Measurements from ENCODE around the gene CHCHD4. TPM values are rescaled to one million over a fixed set of nuclear protein-coding genes. Genes with fewer than 3 reads are reported as not detected.
A peak's percentile ranks its signal among the peaks of the same experiment; 100 is the strongest.
"Not testable (repeated sequence)": the region's sequence is repeated elsewhere in the genome, so short reads cannot be mapped to it uniquely, and the experiment has no call there.

Gene CHCHD4
- total and polyA plus RNA-seq, 2 of the 13 experiments (the other 11 are each of a cell fraction or from before 2014, with no cell fraction given): 15.8 to 24.1 TPM

DNA sequence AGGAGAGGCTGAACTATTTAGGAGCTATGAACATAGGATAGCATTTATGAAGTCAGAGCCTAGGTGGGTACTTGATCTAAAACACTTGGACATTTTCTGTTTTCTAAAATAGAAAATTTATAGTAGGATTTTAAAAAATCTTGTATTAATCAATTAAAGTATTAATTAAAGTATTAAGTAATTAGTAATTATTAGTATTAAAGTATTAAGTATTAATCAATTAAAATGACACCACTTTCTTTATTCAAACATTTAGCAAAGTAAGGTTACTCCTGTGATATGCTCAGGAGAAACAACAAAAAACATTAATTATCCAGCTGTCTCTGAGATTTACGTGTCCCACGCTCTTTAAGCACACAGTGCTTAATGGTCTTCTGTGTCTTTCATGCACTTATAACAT lies 32.2 kb downstream of the CHCHD4 start:
- POLR2A ChIA-PET: interaction anchor here (1.0 to 1.7 kb wide), 2 partner anchors 26 to 32 kb away, joined by 5 to 8 read pairs; partner anchors contain the start of genes CHCHD4 and TMEM43
- no TSS peak for BruUV-seq (replicated peaks)
- FAIRE-seq (no peak), DNase-seq (ENCODE audit: low spot score) (no peak), ATAC-seq (no peak)
- H3K4me2 ChIP-seq (ENCODE audit: low read depth, low read length): peak overlapping the region; percentile 25
- TF ChIP-seq FLYWCH1 (CRISPR knock-in tag; IDR thresholded peaks at IDR 0.05) (no peak), MYNN (CRISPR knock-in tag; IDR thresholded peaks at IDR 0.05; ENCODE audit: low read depth) (no peak), SNAPC2 (CRISPR knock-in tag; IDR thresholded peaks at IDR 0.05) (no peak), ZNF160 (CRISPR knock-in tag; IDR thresholded peaks at IDR 0.05) (no peak), ZNF75D (CRISPR knock-in tag; IDR thresholded peaks at IDR 0.05; ENCODE audit: borderline replicate concordance) (no peak), ZNF343 (CRISPR knock-in tag; IDR thresholded peaks at IDR 0.05) (no peak), ARNT (IDR thresholded peaks at IDR 0.05) (no peak), KLF9 (CRISPR knock-in tag; IDR thresholded peaks at IDR 0.05; ENCODE audit: low read depth) (no peak), GATAD2A (CRISPR knock-in tag; IDR thresholded peaks at IDR 0.05) (no peak), FOXA1 (IDR thresholded peaks at IDR 0.05) (no peak), FOXA1 (CRISPR knock-in tag; IDR thresholded peaks at IDR 0.05) (no peak), ZNF740 (CRISPR knock-in tag; IDR thresholded peaks at IDR 0.05) (no peak), KDM6A (CRISPR knock-in tag; IDR thresholded peaks at IDR 0.05; ENCODE audit: low read depth) (no peak)
- TF ChIP-seq, protein P1, sequence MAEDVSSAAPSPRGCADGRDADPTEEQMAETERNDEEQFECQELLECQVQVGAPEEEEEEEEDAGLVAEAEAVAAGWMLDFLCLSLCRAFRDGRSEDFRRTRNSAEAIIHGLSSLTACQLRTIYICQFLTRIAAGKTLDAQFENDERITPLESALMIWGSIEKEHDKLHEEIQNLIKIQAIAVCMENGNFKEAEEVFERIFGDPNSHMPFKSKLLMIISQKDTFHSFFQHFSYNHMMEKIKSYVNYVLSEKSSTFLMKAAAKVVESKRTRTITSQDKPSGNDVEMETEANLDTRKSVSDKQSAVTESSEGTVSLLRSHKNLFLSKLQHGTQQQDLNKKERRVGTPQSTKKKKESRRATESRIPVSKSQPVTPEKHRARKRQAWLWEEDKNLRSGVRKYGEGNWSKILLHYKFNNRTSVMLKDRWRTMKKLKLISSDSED (CRISPR knock-in tag; IDR thresholded peaks at IDR 0.05): no peak
- TF ChIP-seq, protein P2, sequence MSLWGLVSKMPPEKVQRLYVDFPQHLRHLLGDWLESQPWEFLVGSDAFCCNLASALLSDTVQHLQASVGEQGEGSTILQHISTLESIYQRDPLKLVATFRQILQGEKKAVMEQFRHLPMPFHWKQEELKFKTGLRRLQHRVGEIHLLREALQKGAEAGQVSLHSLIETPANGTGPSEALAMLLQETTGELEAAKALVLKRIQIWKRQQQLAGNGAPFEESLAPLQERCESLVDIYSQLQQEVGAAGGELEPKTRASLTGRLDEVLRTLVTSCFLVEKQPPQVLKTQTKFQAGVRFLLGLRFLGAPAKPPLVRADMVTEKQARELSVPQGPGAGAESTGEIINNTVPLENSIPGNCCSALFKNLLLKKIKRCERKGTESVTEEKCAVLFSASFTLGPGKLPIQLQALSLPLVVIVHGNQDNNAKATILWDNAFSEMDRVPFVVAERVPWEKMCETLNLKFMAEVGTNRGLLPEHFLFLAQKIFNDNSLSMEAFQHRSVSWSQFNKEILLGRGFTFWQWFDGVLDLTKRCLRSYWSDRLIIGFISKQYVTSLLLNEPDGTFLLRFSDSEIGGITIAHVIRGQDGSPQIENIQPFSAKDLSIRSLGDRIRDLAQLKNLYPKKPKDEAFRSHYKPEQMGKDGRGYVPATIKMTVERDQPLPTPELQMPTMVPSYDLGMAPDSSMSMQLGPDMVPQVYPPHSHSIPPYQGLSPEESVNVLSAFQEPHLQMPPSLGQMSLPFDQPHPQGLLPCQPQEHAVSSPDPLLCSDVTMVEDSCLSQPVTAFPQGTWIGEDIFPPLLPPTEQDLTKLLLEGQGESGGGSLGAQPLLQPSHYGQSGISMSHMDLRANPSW (CRISPR knock-in tag; IDR thresholded peaks at IDR 0.05; ENCODE audit: borderline replicate concordance): no peak
- H3K27ac ChIP-seq (ENCODE audit: extremely low read length, insufficient read depth, low read length): no peak overlapping the region
- no peak overlapping the region for H3K4me3 ChIP-seq (replicated peaks in 1 of 3; ENCODE audit: insufficient read depth in 1 of 3, low read depth in 2 of 3, low read length in 3 of 3)
- intact Hi-C loops (cut with micrococcal nuclease; ENCODE audit: unreplicated experiment): no loop called here
- WGBS (ENCODE audit: low lambda C conversion rate): 92% methylated on average over 2 of the region's 2 CpGs
- no peak overlapping the region for H2AFZ ChIP-seq (ENCODE audit: low read length)
- H3K4me1 ChIP-seq (ENCODE audit: insufficient read depth, low read length): peaks cover 10% of the 10 kb centered on the region
- no peak overlapping the region for H3K9ac ChIP-seq (ENCODE audit: insufficient read depth, low read depth, low read length)
- no peaks in the 10 kb centered on the region for H3K36me3 ChIP-seq (replicated peaks in 1 of 2; ENCODE audit: control insufficient read depth in 1 of 2, insufficient read depth in 2 of 2, low read length in 2 of 2)
- H3K9me3 ChIP-seq (ENCODE audit: low read length): peaks cover 13% of the 10 kb centered on the region
- no peaks in the 10 kb centered on the region for H4K20me1 ChIP-seq (ENCODE audit: insufficient read depth, low read length)
- in situ Hi-C loops (cut with HindIII; ENCODE audit: extremely low pct_ligation_motif_present, low pct_unique_long_range_greater_than_20kb): no loop called here
- CTCF ChIA-PET (ENCODE audit: low intra/inter-chr PET ratio, low total read pairs): no interaction called here
- peaks cover 0 to 10% of the 10 kb centered on the region in 2 experiments; a peak in 2 of 5 replicates for H3K27me3 ChIP-seq (ENCODE audit: control insufficient read depth in 1 of 2, insufficient read depth in 2 of 2, low read length in 2 of 2)
- no peaks in the 10 kb centered on the region for H3K79me2 ChIP-seq (ENCODE audit: insufficient read depth, low read length)

GRCh38 chr3:14091959-14092358 lies 32.7 kb downstream of the CHCHD4 start:
- in situ Hi-C loops (cut with HindIII; ENCODE audit: extremely low pct_ligation_motif_present, low pct_unique_long_range_greater_than_20kb); ATAC-seq; DNase-seq (ENCODE audit: low spot score); H3K36me3 ChIP-seq (replicated peaks in 1 of 2; ENCODE audit: control insufficient read depth in 1 of 2, insufficient read depth in 2 of 2, low read length in 2 of 2); intact Hi-C loops (cut with micrococcal nuclease; ENCODE audit: unreplicated experiment); H2AFZ ChIP-seq (ENCODE audit: low read length); BruUV-seq (replicated peaks); H3K4me3 ChIP-seq (replicated peaks in 1 of 3; ENCODE audit: insufficient read depth in 1 of 3, low read depth in 2 of 3, low read length in 3 of 3); FAIRE-seq; H4K20me1 ChIP-seq (ENCODE audit: insufficient read depth, low read length); H3K27ac ChIP-seq (ENCODE audit: extremely low read length, insufficient read depth, low read length); H3K79me2 ChIP-seq (ENCODE audit: insufficient read depth, low read length); CTCF ChIA-PET (ENCODE audit: low intra/inter-chr PET ratio, low total read pairs); H3K9ac ChIP-seq (ENCODE audit: insufficient read depth, low read depth, low read length): not testable (repeated sequence)
- 21% methylated on average over 3 of the region's 5 CpGs for WGBS (ENCODE audit: low lambda C conversion rate)
- peaks cover 10% of the 10 kb centered on the region for H3K4me1 ChIP-seq (ENCODE audit: insufficient read depth, low read length)
- peaks cover 0 to 10% of the 10 kb centered on the region in 2 experiments; a peak in 2 of 5 replicates for H3K27me3 ChIP-seq (ENCODE audit: control insufficient read depth in 1 of 2, insufficient read depth in 2 of 2, low read length in 2 of 2)
- peak overlapping the region; percentile 25 for H3K4me2 ChIP-seq (ENCODE audit: low read depth, low read length)
- POLR2A ChIA-PET: interaction anchor here (1.0 to 1.7 kb wide), 2 partner anchors 27 to 33 kb away, joined by 5 to 8 read pairs; partner anchors contain the start of genes CHCHD4 and TMEM43
- peaks cover 13% of the 10 kb centered on the region for H3K9me3 ChIP-seq (ENCODE audit: low read length)
